ENCODE data around the gene NXPH1.

Gene NXPH1

DNA sequence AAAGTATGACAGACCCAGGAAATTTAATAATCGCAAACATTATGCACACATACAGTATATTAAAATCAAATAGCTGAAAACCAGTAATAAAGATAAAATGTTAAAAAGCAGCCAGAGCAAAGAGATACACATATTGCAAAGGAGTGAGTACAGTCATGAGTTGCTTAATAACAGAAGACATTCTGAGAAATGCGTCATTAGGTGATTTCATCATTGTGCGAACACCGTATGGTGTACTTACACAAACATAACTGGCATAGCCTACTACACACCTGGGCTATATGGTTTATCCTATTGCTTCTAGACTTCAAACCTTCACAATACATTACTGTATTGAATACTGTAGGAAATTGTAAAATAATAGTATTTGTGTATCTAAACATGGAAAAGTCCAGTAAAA is 367.6 kb downstream of the NXPH1 start:
- DNase-seq (ENCODE audit: low read depth): no peak
- H3K36me3 ChIP-seq (ENCODE audit: control insufficient read depth, insufficient read depth, low read length, severe bottlenecking): no peaks in the 10 kb centered on the region
- no peaks in the 10 kb centered on the region for H3K27me3 ChIP-seq (replicated peaks; ENCODE audit: control insufficient read depth, insufficient read depth, low read length)
- no peak overlapping the region for H3K4me3 ChIP-seq (ENCODE audit: low read length)
- H3K4me1 ChIP-seq (ENCODE audit: control insufficient read depth, insufficient read depth, low read length): no peaks in the 10 kb centered on the region
- no peaks in the 10 kb centered on the region for H3K9me3 ChIP-seq (ENCODE audit: control insufficient read depth, low read length)
- H3K9ac ChIP-seq (ENCODE audit: low read length): no peak overlapping the region

Measured in adipocyte (in vitro differentiated cells).